Mucosa of gallbladder (tissue), 1 donor: ENCODE data around the gene ITPK1. TPM values are rescaled to one million over a fixed set of nuclear protein-coding genes. Genes with fewer than 3 reads are reported as not detected.

Source experiments
- DNase-seq: peaks from one replicate; pipeline ENCODE4 v3.0.0-alpha.2; 2020; ENCODE audit warnings: low spot score
- total RNA-seq: library from RNA; stranded (reverse); gene quantifications from one replicate; pipeline ENCODE4 v1.2.1, GENCODE V29; 2021
- donor health status: DM: no; HTN: no; CAD: no.

ITPK1 gene
- total RNA-seq, 1 donor from 2014 or later: 187 TPM

DNA sequence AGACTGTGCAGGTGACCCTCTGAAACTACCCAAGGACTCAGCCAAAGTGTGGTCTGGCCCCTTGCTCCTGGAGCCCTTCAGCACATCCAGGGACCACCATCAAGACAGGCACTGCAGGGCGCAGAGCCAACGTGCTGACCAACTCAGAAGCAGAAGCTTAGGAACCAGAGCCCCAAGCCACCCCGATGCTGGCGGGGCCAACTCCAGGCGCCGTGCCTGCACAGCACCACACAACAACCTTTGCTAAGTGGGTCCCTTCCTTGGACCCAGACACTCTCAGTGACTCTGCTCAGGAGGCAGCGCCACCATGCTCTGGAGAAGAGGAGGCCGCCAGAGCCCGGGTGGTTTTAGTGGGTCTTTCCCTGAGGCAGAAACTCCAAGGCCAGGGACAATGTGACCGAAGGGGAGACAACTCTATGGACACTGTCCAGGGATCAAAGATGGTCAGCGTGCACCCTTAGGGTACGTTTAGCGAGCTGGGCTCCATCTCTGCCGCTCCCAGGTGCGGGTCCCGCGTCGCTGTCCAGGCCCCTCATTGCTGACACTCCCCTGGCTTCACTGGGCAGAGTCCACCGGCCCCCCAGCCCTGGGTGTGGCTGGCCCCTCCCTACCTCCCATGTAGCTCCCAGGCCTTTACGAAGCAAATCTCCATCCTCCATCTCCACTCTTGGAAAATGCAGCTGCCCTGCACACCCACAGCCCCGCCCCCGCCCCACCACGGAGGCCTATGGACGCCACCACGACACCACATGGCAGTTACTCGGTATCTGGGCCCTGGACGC, 176.6 kb downstream of the ITPK1 start:
- DNase-seq: no peak

DNA sequence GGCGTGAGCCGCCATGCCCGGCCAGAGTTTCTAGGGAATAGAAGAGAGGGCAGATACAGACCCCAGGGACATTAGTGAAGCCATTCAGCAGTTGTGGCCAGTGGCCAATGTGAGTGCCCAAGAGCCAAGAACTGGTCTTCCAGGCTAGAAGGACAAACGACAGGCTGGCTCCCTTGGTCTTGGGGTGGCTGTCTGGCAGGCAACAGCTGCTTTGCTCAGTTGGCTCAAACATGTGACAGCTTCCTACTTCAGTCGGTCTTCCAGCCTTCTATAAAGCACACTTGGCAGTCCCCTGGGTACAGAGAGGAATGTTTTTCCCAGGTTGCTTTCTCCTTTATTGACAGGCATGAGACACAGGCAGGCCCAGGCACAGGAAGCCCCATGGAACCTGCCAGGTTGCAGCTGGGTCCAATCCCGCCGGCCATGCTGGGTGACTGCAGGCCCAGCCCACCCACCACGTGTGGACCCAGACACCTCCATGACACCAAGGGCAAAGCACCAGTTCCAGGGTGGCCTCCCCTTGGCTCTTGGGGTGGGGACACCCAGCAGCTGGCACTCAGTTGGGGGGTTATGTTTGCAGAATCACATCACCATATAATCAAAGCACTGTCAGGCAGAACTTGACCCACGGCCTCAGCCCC, 177.4 kb downstream of the ITPK1 start:
- no peak for DNase-seq

DNA sequence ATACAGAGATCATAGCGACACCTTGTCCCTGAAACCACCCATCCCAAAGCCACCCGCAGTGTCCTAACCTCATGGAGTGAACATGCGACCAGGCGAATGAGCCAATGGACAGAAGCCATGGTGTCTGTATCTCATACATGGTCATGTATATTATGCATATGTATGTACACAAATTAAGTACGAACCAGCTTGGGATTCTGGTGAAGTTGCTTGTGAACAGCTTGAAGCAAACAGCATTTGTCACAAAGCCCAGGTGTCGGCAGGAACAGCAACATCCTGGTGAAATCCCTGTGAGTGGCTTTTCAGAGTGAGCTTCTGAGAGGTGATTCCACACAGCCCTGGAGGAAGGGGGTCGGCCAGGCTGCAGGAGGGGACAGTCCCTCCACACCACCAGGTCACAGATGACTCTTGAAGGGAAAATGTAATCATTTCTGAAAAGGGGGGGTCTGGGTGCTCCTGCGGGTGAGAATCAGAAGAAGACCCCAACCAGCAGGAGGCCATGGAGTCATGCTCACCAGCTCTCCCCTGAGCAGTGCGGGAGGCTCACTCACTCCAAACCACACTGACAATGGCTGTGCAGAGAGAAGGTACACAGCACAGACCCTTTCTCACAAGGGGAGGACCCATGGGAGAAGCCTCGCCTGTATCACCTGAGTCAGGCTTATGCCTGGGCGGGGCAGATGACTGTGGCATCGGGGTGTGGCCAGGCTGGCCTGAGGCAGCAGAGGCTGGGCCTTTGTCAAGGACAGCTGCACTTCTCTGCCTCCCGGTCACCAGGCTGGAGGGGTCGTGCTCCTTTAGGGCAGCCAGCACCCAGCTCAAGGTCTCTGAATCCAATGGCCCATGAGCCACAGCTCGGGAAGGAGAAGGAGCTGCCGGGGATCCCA, 178.4 kb downstream of the ITPK1 start:
- no peak for DNase-seq

DNA sequence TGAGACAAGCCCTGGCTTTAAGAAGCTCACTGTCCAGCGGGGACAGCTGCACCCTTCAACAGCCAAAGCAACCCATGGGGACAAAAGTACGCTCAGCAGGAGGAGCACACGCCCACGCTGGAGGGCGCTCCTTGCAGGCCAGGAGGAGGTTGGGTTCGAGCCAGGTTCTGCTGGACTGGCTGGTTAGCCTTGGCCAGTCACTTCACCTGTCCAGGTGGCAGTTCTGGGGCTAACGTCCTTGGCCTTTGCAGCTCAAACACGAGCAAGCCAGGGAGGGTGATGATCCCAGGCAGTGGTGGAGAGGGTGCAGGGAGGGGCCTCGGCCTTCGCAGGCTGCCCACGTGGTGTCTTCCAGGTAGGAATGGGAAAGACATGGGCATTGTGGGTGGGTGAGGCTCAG, 179.6 kb downstream of the ITPK1 start:
- DNase-seq: no peak

DNA sequence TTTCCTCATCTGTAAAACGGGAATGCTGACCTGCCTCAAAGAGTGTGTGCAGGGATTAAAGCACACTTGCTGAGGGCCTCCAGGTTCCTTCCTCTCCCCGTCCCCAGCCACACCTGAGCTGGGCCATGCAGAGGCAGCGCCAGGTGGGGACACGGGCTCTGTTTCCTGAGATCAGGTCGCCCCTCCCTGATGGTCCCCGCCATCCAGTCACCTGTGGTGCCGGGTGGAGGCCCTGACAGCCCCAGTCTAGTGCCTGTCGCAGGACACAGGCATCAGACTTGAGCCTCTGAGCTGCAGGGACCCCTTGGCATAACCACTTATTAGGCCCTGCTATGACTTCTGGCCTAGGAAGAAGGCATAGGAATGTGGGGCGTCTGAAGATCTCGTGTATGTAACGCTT, 180.3 kb downstream of the ITPK1 start:
- no peak for DNase-seq

DNA sequence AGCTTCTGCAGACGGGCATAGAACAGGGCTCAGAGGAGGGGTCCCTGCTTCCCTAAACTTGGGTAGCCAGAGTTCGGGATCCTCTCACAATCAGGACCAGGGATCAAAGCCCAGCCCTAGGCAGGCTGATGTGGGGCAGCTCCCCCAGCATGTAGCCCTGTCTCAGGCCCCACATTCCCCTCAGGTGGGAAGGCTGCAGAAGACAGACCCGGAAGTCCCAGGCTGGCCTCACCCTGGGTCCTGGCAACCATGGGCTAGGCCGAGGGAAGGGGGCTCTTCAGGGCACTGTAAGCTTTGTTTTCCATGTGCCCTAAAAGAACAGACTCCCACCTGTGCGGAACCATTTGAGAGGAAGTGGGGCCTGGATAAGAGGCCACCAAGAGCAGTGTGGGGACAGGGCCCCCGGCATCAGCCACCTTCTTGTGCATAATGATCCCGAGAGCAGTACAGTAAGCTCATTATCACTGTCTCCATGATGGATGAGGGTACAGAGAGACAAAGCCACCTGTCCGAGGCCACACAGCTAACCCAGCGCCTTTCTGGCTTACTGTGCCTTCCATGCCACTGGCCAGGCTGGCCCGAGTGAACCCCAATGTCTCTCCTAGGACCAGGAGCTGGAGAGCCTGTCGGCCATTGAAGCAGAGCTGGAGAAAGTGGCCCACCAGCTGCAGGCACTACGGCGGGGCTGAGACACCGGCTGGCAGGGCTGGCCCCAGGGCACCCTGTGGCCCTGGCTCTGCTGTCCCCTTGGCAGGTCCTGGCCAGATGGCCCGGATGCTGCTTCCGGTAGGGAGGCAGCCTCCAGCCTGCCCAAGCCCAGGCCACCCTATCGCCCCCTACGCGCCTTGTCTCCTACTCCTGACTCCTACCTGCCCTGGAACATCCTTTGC, 181.3 kb downstream of the ITPK1 start:
- no peak for DNase-seq

DNA sequence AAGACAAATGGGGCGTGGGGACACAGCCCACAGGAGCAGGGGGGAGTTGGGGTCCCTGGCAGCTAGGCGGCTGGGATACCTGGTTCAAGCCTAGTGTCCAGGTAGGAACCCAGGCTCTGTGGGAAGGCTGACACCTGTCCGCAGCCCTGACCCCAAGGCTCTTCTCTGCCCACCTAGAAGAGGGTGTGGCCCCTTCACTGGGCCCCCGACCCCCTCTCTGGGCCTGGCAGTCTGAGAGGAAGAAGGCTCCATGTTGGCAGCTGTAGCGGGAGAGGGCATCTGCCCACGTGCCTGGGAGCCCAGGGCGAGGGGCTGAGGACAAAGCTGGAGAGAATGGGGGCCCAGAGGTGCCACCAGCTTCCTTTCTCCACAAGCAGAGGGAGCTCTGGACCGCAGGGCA, 182.2 kb downstream of the ITPK1 start:
- no peak for DNase-seq

DNA sequence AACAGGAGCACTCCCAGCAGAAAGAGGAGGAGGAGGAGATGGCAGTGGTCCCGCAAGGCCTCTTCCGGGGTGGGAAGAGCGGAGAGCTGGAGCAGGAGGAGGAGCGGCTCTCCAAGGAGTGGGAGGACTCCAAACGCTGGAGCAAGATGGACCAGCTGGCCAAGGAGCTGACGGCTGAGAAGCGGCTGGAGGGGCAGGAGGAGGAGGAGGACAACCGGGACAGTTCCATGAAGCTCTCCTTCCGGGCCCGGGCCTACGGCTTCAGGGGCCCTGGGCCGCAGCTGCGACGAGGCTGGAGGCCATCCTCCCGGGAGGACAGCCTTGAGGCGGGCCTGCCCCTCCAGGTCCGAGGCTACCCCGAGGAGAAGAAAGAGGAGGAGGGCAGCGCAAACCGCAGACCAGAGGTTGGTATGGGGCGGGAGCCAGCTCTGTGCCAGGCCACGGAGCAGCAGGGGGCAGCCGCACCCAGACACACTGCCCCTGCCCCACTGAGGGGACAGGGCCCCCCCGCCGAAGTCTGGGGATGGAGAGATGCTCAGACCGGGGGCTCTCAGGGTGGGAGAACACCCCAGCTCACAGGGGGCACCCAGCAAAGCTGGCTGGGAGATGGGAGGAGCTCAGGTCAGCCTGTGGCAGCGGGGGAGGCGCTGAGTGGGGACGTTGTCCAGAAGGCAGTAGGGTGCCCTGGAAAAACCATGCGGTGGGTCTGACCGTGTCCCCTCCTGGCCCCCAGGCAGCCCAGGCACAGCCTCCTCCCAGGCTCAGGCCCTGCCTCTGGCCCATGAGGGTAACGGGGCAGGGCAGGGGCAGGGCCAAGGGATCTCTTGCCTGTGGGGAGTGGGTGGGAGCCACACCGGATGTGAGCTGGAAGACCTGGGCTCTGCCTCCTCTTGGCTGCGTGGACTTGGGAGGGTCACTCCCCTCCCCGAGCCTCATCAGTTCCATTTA, 183.0 kb downstream of the ITPK1 start:
- no peak for DNase-seq

DNA sequence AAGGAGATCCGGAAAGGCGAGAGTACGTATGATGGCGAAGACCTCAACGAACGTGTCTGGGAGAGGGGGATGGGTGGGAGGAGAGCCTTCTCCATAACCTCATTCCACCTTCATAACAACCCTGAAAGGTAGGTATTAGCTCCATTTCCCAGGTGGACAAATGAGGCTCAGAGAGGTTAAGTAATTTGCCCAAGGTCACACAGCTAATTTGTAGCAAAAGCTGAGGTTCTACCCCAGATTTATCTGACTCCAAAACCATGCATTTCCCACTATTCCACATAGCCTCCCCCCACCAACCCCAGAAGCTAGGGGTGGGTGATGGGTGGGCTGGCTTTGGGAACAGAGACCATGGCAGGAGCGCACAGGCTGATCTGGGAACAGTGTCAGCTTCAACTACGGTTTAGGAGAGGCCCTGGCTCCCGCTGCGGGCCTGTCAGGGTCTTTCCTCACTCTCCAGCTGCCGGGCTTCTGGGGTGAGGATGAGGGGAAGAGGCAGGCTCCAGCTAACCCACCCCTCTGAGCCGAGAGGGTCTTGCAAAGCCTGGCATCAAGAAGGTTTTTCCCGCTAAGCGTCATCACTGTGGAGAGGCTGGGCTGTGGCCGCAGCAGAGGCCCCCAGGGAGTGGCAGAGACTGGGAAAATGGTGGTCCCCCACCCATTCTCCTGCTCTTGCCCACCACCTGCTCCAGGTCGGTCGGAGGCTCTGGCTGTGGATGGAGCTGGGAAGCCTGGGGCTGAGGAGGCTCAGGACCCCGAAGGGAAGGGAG, 183.9 kb downstream of the ITPK1 start:
- no peak for DNase-seq

DNA sequence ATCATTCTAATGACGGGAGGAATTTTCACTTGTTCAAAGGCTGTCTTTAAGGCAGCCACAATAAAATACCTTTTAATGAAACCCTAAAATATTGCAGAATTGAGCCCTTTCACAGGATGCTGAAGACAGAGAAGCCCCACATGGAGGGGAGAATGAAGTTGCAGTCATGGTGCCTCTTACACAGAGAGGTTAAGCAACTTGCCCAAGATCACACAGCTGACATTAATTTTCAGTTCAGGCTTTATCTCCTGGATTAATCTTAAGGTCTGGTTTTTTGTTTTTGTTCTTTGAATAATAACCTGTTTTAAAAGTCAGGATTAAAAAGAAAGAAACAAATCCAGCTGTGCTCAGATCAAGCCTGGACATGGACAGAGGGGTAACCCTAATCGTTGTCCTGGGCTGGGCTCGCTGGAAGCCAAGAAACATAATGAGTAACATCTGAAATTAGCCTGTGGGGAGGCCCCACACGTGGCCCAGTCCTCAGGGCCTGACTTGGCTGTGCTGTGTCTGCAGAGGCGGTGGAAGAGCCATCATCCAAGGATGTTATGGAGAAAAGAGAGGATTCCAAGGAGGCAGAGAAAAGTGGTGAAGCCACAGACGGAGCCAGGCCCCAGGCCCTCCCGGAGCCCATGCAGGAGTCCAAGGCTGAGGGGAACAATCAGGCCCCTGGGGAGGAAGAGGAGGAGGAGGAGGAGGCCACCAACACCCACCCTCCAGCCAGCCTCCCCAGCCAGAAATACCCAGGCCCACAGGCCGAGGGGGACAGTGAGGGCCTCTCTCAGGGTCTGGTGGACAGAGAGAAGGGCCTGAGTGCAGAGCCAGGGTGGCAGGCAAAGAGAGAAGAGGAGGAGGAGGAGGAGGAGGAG, 184.8 kb downstream of the ITPK1 start:
- DNase-seq: no peak

DNA sequence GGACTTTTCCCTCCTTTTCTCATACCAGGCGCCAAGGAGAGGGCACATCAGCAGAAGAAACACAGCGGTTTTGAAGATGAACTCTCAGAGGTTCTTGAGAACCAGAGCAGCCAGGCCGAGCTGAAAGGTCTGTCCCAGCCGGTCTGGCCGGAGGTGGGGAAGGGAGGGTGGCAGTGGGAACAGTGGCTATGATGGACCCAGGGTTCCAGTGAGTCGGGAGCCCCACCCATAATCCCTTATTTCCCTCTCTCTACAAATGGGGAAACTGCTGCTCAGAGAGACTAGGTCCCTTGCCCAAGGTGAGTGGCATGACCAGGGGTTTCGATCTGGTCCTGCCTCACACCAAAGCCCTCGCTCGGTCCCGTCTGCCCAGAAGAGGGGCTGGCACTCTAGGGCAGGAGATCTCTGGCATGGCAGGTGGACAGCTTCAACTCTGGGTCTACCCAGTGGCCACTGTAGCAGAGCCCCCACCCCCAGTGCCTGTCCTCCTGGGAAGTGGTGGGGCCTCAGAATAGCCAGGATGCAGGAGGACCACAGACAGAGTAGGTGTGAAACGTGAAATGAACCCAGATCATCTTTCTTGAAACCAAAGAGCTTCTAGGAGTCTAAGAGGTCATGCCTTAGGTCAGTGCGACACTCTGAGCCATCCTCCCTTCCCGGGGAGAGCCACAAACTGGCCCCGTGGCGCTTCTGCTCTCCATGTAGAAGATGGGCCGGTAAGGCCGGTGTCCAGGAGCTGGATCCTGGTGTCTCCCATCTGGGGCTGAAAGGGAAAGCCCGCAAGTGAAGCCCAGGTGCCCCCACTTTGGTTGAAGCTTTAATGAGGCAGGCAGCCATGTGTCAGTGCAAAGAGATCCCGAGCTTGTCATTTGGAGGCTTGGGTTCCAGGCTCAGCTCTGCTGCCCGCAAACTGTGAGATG, 185.8 kb downstream of the ITPK1 start:
- no peak for DNase-seq

DNA sequence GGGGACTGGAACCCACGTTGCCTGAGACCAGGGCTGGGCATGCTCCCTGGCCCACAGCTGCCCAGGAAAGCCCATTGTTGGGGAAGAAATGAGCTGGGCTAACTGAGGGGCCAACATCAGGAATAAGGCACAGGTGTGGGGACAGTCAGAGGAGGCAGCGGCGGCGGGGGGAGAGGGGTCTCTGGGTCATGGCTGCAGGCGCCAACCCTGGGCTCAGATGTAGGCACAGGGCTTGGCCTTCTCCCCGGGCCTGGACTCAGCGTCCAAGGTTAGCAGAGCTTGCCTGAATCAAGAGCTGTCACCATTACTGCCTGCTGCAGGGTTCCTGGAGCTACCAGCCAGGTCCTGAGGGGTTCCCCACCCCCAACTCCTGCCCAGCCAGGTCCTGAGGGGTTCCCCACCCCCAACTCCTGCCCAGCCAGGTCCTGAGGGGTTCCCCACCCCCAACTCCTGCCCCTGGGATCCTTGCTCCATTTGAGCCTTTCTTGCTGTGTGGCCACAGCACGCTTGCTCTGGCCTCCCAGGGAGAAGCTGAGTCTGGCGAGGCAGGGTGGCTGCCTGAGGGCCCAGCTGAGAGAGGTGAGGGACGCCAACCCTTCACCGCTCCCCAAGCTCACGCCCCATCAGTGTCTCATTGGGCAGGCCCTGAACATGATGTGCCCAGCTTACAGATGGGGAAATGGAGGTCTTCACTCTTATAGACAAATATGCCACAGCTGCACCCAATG, 186.6 kb downstream of the ITPK1 start:
- DNase-seq: no peak

DNA sequence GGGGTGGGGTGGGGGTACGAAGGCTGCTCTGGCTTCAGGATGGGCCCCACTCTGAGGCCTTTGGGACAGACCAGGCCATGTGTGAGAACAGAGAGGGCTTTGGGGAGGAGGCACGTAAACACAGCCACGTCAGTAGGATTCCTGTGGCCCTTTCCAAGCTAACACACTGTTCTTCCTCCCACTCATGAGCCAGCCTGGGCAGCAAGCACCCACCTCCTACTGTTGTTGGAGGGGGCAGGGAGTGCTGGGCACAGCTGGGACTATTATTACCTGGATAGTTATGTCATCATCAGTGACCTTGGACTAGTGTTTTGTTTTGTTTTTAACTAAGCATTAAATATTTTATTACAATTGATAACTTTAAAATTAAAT, 187.5 kb downstream of the ITPK1 start:
- DNase-seq: no peak

DNA sequence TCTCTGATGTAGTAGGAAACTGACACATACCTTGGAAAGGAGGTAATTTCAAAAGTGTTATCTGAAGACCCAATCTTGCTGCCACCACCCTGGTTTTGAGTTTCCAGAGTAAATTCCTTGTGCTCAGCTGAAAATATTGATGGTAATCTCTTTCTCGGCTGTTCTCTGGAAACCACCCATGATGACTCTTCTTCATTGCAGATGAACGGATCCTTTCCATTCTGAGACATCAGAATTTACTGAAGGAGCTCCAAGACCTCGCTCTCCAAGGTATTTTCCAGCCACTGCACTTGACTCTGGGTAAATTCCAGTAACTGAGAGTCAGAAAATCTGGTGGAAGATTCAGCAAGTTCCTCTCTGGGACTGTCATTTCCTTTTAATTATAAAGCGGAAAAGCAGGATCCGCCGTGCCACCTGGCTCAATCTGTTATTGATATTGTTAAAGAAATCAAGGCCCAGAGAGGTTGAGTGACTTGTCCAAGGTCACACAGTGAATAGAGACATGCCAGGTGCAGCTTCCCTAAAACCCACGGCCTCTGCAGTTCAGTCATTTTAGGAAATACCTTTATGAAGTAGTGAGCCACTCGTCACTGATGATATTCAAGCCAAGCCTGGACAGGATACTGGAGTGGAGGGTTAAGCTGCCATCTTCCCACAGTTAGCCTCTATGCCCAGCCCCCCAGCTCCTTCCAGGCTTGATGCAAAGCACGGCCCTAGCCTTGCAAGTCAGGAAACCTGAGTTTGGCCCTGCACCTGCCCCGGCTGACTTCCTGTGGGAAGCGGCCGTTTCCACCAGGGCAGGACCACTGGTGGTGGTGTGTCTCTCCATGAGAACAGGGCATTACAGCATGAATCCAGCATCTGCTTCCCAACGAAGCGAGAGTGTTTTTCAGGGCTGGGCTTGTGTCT, 188.1 kb downstream of the ITPK1 start:
- DNase-seq: no peak

DNA sequence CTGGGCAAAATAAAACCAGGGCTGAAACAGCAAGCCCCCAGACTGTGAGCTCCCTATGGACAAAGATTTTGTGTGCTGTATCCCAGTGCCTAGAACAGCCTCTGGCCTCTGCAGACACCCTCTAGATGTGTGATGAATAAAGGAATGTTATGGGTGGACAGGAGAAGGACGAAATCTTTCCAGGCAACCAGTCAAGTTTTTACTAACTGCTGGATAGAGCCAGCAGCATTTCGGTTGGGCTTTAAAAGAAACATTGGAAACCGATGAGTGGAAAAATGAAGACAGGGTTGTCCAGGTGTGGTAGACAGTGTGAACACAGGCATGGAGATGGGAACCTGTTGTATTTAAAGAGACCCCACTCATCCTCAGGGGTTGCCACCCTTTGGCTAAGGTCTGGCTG, 188.8 kb downstream of the ITPK1 start:
- DNase-seq: no peak
